H7 (cell line): ENCODE measurements around the gene POFUT1. TPM values are rescaled to one million over a fixed set of nuclear protein-coding genes. Genes with fewer than 3 reads are reported as not detected.

Experiments used
- DNase-seq: peaks from one replicate; pipeline ENCODE4 v3.0.0; 2012
- H3K27me3 ChIP-seq: 2 replicates; pipeline ENCODE4 v1.6.0; 2011; ENCODE audit warnings: mild to moderate bottlenecking, low read length; ENCODE audit not compliant: control insufficient read depth, insufficient read depth
- H3K36me3 ChIP-seq: replicated peaks from 2 replicates; pipeline ENCODE4 v1.5.1; 2011; ENCODE audit warnings: low read length; ENCODE audit not compliant: control insufficient read depth, insufficient read depth
- H3K4me3 ChIP-seq: 2 replicates; pipeline ENCODE4 v1.5.1; 2011; ENCODE audit warnings: low read depth, mild to moderate bottlenecking, control low read depth, low read length, moderate library complexity; ENCODE audit not compliant: insufficient read depth
- total RNA-seq: library from RNA; depleted of rRNA; stranded (reverse); fragments of >200 nt; shearing (Covaris generic); gene quantifications from 2 replicates; pipeline ENCODE4 v1.2.3, GENCODE V29; 2014

POFUT1 gene
- total RNA-seq, 1 experiment from 2014 or later = 25.9 TPM

DNA sequence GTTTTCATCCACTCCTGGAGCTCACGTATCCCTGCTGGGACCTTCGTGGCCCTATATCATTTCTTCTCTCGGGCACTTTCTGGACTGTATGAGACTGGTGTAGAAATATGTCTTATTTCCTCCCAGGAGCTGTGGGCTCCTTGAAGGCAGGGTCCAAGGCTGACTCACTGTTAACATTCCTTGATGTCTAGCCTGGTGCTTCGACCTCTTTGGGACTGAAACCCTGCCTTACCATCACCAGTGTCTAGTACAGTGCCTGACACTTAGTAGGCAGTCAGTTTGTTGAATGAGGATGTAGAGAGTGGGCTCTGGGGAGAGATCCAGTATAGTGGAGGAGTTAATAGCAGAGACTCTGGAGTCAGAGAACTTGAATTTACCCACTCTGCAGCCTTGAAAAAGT, 23.6 kb downstream of the POFUT1 start:
- no peaks in the 10 kb centered on the region for H3K27me3 ChIP-seq
- H3K4me3 ChIP-seq = no peak overlapping the region
- no peak for DNase-seq
- H3K36me3 ChIP-seq = peaks cover 37% of the 10 kb centered on the region

DNA sequence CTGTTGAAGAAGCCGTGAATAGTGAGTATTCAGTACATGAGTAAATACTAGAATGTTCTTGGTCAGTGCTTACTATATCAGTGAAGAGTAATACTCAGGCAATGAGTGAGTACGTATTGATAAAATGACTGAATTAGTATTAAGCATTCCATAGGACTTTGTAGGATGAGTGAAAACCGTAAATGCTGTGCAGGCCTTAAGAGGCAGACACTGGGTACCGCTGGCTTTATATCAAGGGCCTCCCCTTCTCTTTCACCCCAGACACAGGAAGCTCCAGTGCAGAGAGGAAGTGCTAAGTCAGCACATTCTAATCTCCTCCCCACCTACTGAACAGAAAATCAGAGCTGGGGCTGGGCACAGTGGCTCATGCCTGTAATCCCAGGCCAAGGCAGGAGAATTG, 24.2 kb downstream of the POFUT1 start:
- DNase-seq = no peak
- peaks cover 37% of the 10 kb centered on the region for H3K36me3 ChIP-seq
- no peaks in the 10 kb centered on the region for H3K27me3 ChIP-seq
- H3K4me3 ChIP-seq = no peak overlapping the region

DNA sequence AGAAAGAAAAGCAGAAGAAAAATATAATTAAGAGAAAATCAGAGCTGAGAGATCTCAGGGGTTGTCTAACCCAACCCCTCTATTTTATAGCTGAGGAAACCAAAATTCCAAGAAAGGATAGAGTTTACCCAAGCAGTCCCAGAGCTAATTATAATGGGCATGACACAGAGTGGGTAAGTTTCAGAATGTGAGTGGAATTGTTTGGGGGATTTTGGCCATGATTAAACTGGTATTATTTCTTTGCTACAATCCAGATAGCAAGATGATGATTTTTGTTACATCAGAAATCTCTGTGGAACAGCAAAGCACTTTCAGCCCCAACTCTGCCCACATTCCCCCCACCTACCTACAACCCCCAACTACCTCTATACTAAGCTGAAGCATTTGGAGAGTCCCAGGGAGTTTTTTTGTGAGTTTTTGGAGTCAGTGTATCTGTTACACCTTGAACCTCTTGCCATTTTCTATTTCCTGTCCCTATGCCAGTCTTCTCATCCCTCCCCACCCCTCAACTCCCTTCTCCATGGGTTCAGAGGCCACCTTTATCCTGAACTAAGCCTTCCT, 24.7 kb downstream of the POFUT1 start:
- peaks cover 36% of the 10 kb centered on the region for H3K36me3 ChIP-seq
- no peak for DNase-seq

DNA sequence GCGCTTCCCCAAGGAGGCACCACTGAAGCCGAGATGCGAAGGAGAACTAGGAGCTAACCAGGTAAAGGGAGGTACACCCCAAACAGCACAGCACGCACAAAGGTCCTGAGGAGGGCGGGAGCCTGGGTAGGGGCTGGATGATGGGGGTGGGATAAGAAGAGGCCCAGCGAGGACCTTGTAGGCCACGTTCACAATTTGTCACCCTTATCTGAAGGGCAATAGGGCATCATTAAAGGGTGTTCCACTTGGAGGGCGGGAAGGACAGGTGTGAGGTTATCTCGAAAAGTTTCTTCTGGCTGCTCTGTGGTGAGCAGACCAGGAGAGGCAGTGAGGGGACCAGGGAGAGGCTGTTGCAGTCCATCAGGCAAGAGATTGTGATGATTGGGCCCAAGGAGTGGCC, 25.6 kb downstream of the POFUT1 start:
- H3K36me3 ChIP-seq = peaks cover 33% of the 10 kb centered on the region
- no peak for DNase-seq

More for the DNA sequence above, 24.7 kb downstream of the POFUT1 start:
- Histone ChIP-seq H3K4me3 (no peak overlapping the region), H3K27me3 (no peaks in the 10 kb centered on the region)

DNA sequence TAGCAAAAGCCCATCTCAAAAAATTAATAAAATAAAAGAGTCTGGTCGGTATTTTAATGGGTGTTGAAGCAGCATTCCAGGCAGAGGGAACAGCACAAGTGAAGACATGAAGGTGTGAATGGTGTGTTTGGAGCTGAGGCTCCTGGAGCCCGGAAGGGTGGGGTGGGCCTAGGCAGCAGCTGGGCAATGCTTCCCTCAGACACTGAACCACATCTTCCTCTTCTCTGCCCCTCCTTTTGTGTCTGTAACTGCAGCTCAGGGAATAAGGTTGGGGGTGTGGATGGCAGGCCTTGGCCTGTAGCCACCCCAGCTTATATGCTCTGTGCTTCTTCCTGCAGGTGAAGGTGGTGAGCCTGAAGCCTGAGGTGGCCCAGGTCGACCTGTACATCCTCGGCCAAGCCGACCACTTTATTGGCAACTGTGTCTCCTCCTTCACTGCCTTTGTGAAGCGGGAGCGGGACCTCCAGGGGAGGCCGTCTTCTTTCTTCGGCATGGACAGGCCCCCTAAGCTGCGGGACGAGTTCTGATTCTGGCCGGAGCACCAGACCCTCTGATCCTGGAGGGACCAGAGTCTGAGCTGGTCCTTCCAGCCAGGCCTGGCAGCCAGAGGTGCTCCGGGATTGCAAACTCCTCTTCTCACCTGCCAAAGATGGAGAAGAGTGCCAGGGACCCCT, 26.6 kb downstream of the POFUT1 start:
- Histone ChIP-seq H3K4me3 (no peak overlapping the region), H3K27me3 (no peaks in the 10 kb centered on the region), H3K36me3 (peaks cover 29% of the 10 kb centered on the region)
- DNase-seq = no peak

More for the DNA sequence above, 25.6 kb downstream of the POFUT1 start:
- no peak overlapping the region for H3K4me3 ChIP-seq
- H3K27me3 ChIP-seq = no peaks in the 10 kb centered on the region

DNA sequence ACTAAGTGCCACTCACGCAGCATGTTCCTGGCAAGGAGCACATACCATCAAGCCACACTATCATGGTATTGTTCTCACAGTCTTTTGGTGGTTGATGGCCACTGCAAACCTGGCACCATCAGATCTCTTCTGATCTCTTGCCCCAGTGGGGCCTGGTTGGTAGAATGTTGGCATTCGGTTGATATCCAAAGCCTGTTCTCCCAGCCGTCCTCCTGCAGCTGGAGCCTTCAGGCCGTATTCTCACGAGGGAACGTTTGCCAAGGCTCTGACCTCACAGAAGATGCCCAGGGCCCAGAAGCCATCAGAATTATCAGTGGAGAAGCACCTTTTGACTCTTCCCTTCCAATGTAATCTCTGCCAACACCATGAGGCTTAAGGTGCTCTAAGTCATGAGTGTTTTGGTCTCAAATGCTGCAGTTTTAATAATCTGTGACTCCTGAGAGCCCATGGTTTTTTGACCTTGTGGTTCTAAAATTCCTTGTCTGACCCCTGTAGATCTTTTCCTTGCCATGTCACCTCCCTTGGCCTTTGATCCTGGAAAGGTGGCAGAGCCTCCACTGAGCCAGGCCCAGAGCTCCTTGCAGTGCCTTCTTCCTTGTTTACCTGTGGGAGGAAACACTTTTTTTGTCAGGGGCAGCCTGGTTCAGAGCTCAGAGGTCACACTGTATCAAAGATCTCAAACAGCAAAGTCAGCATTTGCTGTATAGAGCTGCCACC, 27.8 kb downstream of the POFUT1 start:
- Histone ChIP-seq H3K4me3 (no peak overlapping the region), H3K27me3 (no peaks in the 10 kb centered on the region), H3K36me3 (peaks cover 29% of the 10 kb centered on the region)
- no peak for DNase-seq

DNA sequence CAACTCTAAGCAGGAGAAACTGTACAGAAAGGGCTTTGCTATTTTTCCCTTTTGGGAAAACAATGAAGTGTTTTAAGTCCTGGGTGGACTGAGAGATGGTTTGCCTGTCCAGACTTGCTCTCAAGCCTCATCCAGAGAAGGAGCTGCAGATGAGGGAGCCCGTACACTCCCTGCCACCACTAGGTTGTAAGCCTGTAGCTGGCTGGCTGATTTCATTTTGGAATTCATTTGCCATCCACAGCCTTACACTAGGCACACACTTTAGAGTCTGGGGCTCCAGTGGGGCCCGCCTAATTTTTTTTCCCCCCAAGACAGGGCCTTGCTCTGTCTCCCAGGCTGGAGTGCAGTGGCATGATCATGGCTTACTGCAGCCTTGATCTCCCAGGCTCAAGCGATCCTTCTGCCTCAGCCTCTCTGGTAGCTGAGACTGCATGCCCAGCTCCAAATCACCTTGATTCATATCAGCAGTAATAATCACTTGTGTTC, 28.4 kb downstream of the POFUT1 start:
- Histone ChIP-seq H3K4me3 (no peak overlapping the region), H3K27me3 (no peaks in the 10 kb centered on the region), H3K36me3 (peaks cover 24% of the 10 kb centered on the region)
- no peak for DNase-seq

DNA sequence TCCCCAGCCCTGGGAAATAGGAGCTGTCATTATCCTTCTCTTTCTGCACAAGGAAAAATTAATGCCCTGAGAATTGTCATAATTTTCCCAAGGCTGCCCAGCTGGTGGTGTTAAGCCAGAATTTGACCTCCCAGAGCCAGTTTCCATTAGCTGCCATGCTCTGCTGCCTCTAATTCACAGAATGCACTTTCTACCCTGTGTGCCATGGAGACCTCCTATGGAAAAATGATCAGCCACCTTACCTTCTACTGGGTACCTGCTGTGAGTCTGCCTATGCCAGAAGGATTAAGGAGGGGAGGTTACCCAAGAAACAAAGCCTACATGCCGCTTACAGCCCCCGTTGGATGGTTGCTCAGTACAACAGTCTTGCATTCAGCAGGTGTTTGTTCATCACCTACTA, 29.1 kb downstream of the POFUT1 start:
- peaks cover 19% of the 10 kb centered on the region for H3K36me3 ChIP-seq
- DNase-seq = no peak
- no peaks in the 10 kb centered on the region for H3K27me3 ChIP-seq
- no peak overlapping the region for H3K4me3 ChIP-seq

DNA sequence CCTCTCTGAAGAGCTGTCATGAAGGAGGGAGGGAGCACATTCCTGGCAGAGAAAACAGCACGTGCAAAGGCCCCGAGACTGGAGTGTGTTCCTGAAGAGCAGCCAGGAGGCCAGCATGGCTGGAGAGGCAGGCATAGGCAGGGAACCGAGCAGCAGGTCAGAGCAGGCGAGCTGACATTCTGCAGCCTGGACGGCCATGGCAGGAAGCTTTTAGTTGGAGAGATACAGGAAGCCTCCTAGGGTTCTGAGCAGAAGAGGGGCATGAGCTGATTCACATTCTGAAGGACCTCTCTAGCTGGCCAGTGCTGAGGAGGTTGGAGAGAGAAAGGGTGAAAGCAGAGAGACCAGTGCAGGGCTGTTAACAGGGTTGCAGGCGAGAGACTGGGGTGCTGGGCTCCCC, 29.7 kb downstream of the POFUT1 start:
- H3K27me3 ChIP-seq = no peaks in the 10 kb centered on the region
- no peak for DNase-seq
- H3K4me3 ChIP-seq = no peak overlapping the region
- H3K36me3 ChIP-seq = peaks cover 14% of the 10 kb centered on the region

DNA sequence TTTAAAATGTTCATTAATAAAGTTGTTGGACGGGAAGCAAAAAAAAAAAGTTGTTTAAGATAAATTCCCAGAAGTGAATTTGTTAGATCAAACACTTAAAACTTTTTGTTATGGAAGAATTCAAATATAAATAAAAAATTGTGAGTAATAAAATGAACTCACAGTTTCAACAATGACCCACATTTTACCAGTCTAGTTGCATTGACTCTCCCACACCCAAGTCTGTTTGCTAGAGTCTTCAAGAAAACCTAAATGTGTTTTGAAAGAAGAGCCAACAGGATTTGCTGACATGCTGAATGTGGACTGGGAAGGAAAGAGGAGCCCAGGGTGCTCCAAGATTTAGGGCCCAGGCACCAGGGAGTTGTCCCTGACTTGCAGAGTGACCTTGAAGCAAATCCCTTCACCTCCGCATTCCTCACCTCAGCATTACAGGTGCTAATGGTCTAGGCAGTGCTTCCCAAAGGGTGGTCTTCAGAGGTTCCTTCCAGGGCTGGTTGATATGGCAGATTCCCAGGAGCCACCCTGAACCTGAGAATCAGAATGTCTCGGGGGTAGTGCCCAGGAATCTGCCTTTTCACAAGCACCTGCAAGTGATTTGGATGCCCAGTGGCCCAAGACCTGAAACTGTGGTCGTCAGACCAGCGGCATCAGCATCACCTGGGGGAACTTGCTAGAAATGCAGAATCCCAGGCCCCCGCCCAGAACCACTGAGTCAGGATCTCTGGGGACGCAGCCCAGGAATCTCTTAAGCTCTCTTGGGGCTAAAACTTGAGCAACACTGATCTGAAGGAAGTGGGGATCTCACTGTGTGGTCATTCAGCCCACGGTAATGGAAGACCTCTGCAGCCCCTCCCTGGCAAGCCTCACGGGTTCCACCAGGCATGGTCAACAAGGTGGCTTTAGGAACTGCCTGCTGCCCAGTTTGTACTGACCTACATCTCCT, 31.1 kb downstream of the POFUT1 start:
- peak; percentile 59 for DNase-seq
- Histone ChIP-seq H3K4me3 (no peak overlapping the region), H3K27me3 (no peaks in the 10 kb centered on the region), H3K36me3 (peaks cover 8% of the 10 kb centered on the region)

DNA sequence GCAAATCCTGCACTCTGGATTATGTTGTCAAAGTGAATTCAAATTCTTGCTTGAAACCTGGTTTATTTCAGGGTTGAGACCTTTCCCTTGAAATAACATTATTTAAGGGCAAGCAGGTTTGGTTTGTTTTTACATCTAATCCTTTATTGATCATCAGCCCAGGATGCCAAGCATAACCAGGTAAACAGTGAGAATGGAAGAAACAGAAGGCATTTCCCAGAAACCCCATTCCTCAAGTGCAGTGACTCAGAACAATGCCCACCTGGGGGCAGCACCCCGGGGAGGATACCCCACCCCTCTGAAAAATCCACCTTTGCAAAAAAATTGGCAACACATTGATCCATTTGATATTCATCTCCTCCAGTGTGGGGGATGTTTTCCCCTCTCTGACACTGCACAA, 32.5 kb downstream of the POFUT1 start:
- Histone ChIP-seq H3K4me3 (no peak overlapping the region), H3K27me3 (no peaks in the 10 kb centered on the region), H3K36me3 (peaks cover under 1% of the 10 kb centered on the region)
- DNase-seq = peak; percentile 77

DNA sequence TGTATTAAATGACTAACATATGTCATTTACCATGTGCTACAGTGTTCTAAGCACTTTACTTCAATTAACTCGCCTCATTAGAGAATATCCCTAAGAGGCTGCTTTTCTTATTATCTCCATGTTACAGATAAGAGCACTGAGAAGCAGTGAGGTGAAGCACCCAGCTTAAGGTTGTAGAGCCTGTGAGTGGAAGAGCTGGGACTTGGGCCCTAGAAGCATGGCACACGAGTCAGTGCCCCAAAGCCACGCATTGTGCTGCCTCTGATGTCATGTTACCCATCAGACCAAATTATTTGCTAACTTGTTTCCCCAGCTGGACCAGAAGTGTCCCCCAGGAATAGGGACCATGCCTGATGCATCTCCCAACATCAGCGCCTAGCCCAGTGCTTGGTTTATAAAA, 34.1 kb downstream of the POFUT1 start:
- no peaks in the 10 kb centered on the region for H3K36me3 ChIP-seq
- DNase-seq = no peak
- H3K27me3 ChIP-seq = no peaks in the 10 kb centered on the region
- no peak overlapping the region for H3K4me3 ChIP-seq

DNA sequence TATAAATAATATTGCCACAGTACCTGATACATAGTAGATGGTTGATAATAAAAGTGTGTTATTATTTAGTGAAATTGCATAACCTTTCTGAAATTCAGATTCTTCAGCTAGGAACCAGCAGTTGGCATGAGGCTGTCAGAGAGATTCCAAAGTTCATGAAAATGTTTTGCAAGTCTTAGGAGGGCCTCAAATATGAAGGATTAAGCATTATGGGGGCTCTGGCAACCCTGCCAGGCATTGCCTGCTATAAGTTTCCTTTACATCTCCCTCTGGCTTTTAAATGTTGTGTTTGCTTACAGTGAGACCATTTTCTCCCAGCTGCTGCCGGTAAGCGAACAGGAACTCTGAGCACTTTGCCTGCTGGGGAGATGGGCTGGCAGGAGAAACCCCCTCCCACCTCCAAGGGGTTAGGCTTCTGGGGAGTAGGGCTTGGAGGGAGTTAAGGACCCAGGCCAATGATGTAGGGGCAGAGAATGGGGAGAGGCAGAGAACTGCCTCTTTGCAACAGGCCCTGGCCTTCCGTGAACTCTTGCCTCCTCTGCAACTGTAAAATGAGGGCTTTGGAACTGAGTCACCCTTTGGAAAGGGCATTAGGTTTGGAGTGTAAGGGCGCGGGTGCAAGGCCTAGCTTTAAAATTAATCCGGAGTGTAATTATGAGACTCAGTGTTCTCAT, 36.6 kb downstream of the POFUT1 start:
- no peak overlapping the region for H3K4me3 ChIP-seq
- DNase-seq = no peak
- H3K36me3 ChIP-seq = no peaks in the 10 kb centered on the region
- H3K27me3 ChIP-seq = no peaks in the 10 kb centered on the region

DNA sequence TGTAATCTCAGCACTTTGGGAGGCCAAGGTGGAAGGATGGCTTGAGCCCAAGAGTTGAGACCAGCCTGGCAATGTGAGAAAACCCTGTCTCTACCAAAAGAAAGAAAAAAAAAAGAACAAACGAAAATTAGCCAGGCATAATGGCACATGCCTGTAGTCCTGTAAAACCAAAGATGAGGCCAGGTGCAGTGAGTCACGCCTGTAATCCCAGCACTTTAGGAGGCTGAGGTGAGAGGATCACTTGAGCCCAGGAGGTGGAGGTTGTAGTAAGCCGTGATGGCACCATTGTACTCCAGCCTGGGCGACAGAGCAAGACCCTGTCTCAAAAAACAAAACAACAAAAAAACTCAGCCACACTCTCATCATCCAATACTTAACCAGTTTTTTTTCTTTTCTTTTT, 37.3 kb downstream of the POFUT1 start:
- Histone ChIP-seq H3K27me3 (no peaks in the 10 kb centered on the region), H3K36me3 (no peaks in the 10 kb centered on the region), H3K4me3 (no peak overlapping the region)
- no peak for DNase-seq
